Measurements from ENCODE around the gene NUAK2. TPM values are rescaled to one million over a fixed set of nuclear protein-coding genes. Genes with fewer than 3 reads are reported as not detected.

The NUAK2 gene
- total and polyA plus RNA-seq, 2 of the 8 experiments (the other 6 are each of a cell fraction or from before 2014, with no cell fraction given): 9.4 to 12.9 TPM

DNA sequence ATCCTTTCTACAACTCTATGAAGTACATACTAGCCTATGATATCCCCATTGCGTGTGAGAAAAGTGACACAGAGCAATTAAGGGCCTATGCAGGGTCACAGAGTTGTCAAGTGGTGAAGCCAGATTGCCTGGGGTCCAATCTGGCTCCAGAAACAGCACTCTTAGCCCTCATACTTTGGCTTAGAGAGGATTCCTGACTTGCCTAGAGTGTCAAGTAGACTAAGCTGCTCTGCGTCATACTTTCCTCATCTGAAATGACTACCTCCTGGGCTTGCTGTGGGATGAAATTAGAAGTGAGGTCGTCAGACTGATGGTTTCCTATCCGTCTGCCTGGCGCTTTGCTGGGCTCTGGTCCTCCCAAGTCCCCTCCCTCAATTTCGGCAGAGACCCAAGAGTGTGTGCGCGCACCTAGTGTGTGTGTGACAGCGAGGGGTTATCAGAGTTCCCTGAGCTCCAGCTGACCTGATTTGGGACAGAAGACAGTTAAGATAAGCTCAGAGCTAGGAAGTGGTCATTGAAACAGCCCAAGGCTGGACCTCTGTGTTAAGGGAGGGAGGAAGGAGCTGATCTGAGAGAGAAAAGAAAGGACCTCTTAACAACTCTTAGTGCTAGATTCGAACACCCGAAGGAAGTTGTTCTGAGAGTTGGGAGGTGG lies 5.4 kb upstream of the NUAK2 start:
- H3K79me2 ChIP-seq (ENCODE audit: control insufficient read depth in 1 of 2, insufficient read depth in 2 of 2, low read length in 2 of 2): no peaks in the 10 kb centered on the region
- POLR2A ChIA-PET (ENCODE audit: partially characterized antibody): interaction anchor here (1.5 to 11.0 kb wide), 4 partner anchors 13 to 54 kb away, joined by 5 to 134 read pairs (median 45); no protein-coding TSS in a partner anchor
- H3K36me3 ChIP-seq (ENCODE audit: control insufficient read depth in 2 of 4, insufficient read depth in 4 of 4, low read length in 3 of 4): no peaks in the 10 kb centered on the region
- H2BK5ac ChIP-seq (ENCODE audit: low read depth, low read length): no peak overlapping the region
- no peak overlapping the region for H3K4me3 ChIP-seq (ENCODE audit: extremely low read depth in 1 of 4, insufficient read depth in 2 of 4, low read depth in 3 of 4, low read length in 4 of 4)
- no peak overlapping the region for H3K9ac ChIP-seq (replicated peaks in 1 of 4; ENCODE audit: extremely low read depth in 1 of 4, low read depth in 3 of 4, low read length in 3 of 4)
- H3K79me1 ChIP-seq (ENCODE audit: low read depth, low read length): no peaks in the 10 kb centered on the region
- 0 out of 2 replicates have a peak overlapping the region, but pooled peaks have one; percentile 52 for H2BK20ac ChIP-seq (ENCODE audit: low read length)
- no peak overlapping the region for H3K4ac ChIP-seq (replicated peaks; ENCODE audit: insufficient read length, low read depth, low read length)
- H2BK12ac ChIP-seq (ENCODE audit: low read depth, low read length): 0 out of 2 replicates have a peak overlapping the region, but pooled peaks have one; percentile 22
- peaks cover 3 to 14% (median 7%) of the 10 kb centered on the region in 4 experiments for H3K4me1 ChIP-seq (replicated peaks in 1 of 4; ENCODE audit: control insufficient read depth in 3 of 4, insufficient read depth in 4 of 4, low read length in 3 of 4)
- DNase-seq (ENCODE audit: low read depth in 1 of 2, low spot score in 2 of 2) (no peak), FAIRE-seq (no peak)
- no peak overlapping the region for H4K91ac ChIP-seq (replicated peaks; ENCODE audit: insufficient read length, low read length)
- H3K23me2 ChIP-seq (ENCODE audit: low read depth, low read length): peaks cover 2% of the 10 kb centered on the region; the same call in 1 of the 2 replicates
- H4K8ac ChIP-seq (ENCODE audit: extremely low read depth, insufficient read depth, low read length): no peak overlapping the region; the same call in 1 of the 2 replicates
- no peak overlapping the region for H3K56ac ChIP-seq (replicated peaks; ENCODE audit: insufficient read length, low read depth, low read length)
- H3K23ac ChIP-seq (ENCODE audit: insufficient read length): no peak overlapping the region
- H4K20me1 ChIP-seq (replicated peaks in 1 of 2; ENCODE audit: control insufficient read depth in 1 of 2, insufficient read depth in 2 of 2, low read length in 2 of 2): no peaks in the 10 kb centered on the region
- CTCF ChIA-PET (ENCODE audit: partially characterized antibody): interaction anchor here (0.9 to 67.1 kb wide), 12 partner anchors 9 to 198 kb away, joined by 3 to 2424 read pairs (median 25); no protein-coding TSS in a partner anchor
- no peaks in the 10 kb centered on the region for H3K9me3 ChIP-seq (ENCODE audit: insufficient read depth in 2 of 2, low read depth in 1 of 2, low read length in 1 of 2)
- no peaks in the 10 kb centered on the region for H3K27me3 ChIP-seq (replicated peaks in 1 of 4; ENCODE audit: control insufficient read depth in 3 of 4, extremely low read depth in 1 of 4, insufficient read depth in 3 of 4, low read length in 3 of 4)
- no peak overlapping the region for H3K18ac ChIP-seq (ENCODE audit: extremely low read depth, low read length)
- no peak overlapping the region for H4K5ac ChIP-seq (ENCODE audit: insufficient read length, low read depth, low read length)
- WGBS, 2 experiments (ENCODE audit: extremely low coverage in 1 of 2, insufficient coverage in 1 of 2, insufficient read length in 1 of 2, insufficient replicate concordance in 2 of 2, low coverage in 1 of 2, low lambda C conversion rate in 2 of 2, missing lambda C conversion rate in 1 of 2): 86% methylated on average over 11 of the region's 11 CpGs; no CpG with 5 or more reads in 1 of the 2 experiments
- H3K4me2 ChIP-seq (ENCODE audit: insufficient read depth in 1 of 2, low read depth in 2 of 2, low read length in 2 of 2): no peak overlapping the region
- H2AK5ac ChIP-seq (ENCODE audit: low read depth, low read length): no peak overlapping the region
- H2AFZ ChIP-seq (ENCODE audit: low read length): no peak overlapping the region
- H2BK15ac ChIP-seq (ENCODE audit: low read length): peak overlapping the region; percentile 65; the same call in 1 of the 2 replicates
- H2BK120ac ChIP-seq (replicated peaks; ENCODE audit: low read depth, low read length): no peak overlapping the region
- H3K27ac ChIP-seq (ENCODE audit: low read depth, low read length): no peak overlapping the region
- no peak overlapping the region for H3K14ac ChIP-seq (ENCODE audit: insufficient read length)
- TF ChIP-seq SAP30 (IDR thresholded peaks at IDR 0.05; ENCODE audit: insufficient read depth, insufficient replicate concordance, low read length) (no peak), NRF1 (IDR thresholded peaks at IDR 0.05; ENCODE audit: low read depth, low read length) (no peak), CREB1 (IDR thresholded peaks at IDR 0.05) (no peak), KDM4A (IDR thresholded peaks at IDR 0.05; ENCODE audit: low read depth, low read length, severe bottlenecking) (no peak), ATF2 (IDR thresholded peaks at IDR 0.05; ENCODE audit: low read length) (no peak), BRCA1 (IDR thresholded peaks at IDR 0.05; ENCODE audit: low read depth, low read length) (no peak), POLR2A (IDR thresholded peaks at IDR 0.05; ENCODE audit: control extremely low read depth in 1 of 2, low read depth in 2 of 2, low read length in 2 of 2) (no peak), CHD2 (IDR thresholded peaks at IDR 0.05; ENCODE audit: low read length) (no peak), CHD1 (IDR thresholded peaks at IDR 0.05; ENCODE audit: low read depth, low read length) (no peak), EGR1 (IDR thresholded peaks at IDR 0.05; ENCODE audit: borderline replicate concordance, low read depth, low read length) (no peak), FOSL1 (IDR thresholded peaks at IDR 0.05; ENCODE audit: insufficient read depth, low read depth, low read length) (no peak), ZNF274 (IDR thresholded peaks at IDR 0.05; ENCODE audit: borderline replicate concordance, extremely low read depth, low read length) (no peak)
